Smooth muscle cell (in vitro differentiated cells): ENCODE results near the gene MRPS30. TPM values are rescaled to one million over a fixed set of nuclear protein-coding genes. Genes with fewer than 3 reads are reported as not detected.

Source experiments
- DNase-seq: peaks from one replicate; lab custom pipeline; 2025; ENCODE audit not compliant: unreplicated experiment; lab: John Stamatoyannopoulos, UW
- H2AFZ ChIP-seq: fragments of 200-600 bp; sonication (generic); 2 replicates; pipeline ENCODE4 v1.6.0; 2016; ENCODE audit warnings: antibody characterized with exemption, low read depth, mild to moderate bottlenecking
- H3F3A ChIP-seq: fragments of 200-600 bp; sonication (generic); 2 replicates; pipeline ENCODE4 v1.6.0; 2017; ENCODE audit warnings: antibody characterized with exemption, low read depth
- H3K27ac ChIP-seq: fragments of 200-600 bp; sonication (generic); 2 replicates; pipeline ENCODE4 v1.5.1; 2016; ENCODE audit warnings: low read depth, mild to moderate bottlenecking
- H3K27me3 ChIP-seq: fragments of 200-600 bp; sonication (generic); 2 replicates; pipeline ENCODE4 v1.6.1; 2016; ENCODE audit warnings: low read depth, mild to moderate bottlenecking
- H3K36me3 ChIP-seq: fragments of 200-600 bp; sonication (generic); 2 replicates; pipeline ENCODE4 v1.5.1; 2016; ENCODE audit warnings: low read depth
- H3K4me1 ChIP-seq: fragments of 200-600 bp; sonication (generic); 2 replicates; pipeline ENCODE4 v1.5.1; 2016; ENCODE audit warnings: low read depth
- H3K4me2 ChIP-seq: fragments of 200-600 bp; sonication (generic); 2 replicates; pipeline ENCODE4 v1.6.0; 2016; ENCODE audit warnings: mild to moderate bottlenecking
- H3K4me3 ChIP-seq: fragments of 200-600 bp; sonication (generic); 2 replicates; pipeline ENCODE4 v1.5.1; 2016; ENCODE audit warnings: mild to moderate bottlenecking
- H3K79me2 ChIP-seq: fragments of 200-600 bp; sonication (generic); 2 replicates; pipeline ENCODE4 v1.6.0; 2016; ENCODE audit warnings: low read depth, mild to moderate bottlenecking
- H3K9ac ChIP-seq: fragments of 200-600 bp; sonication (generic); 2 replicates; pipeline ENCODE4 v1.6.0; 2016; ENCODE audit warnings: low read depth
- H3K9me3 ChIP-seq: fragments of 200-600 bp; sonication (generic); replicated peaks from 2 replicates; pipeline ENCODE4 v1.5.1; 2016; ENCODE audit warnings: low read depth
- H4K20me1 ChIP-seq: fragments of 200-600 bp; sonication (generic); 2 replicates; pipeline ENCODE4 v1.6.0; 2016; ENCODE audit warnings: low read depth
- whole genome bisulfite sequencing: methylation state at CpG from one replicate; pipeline ENCODE4 v1.1.7; 2016; ENCODE audit warnings: low lambda C conversion rate; 5-methylcytosine and 5-hydroxymethylcytosine counted together
- polyA plus RNA-seq: library from polyadenylated mRNA; unstranded; fragments of >200 nt; fragmentation: Nextera tagmentation; extraction: Ambion mirVana; gene quantifications from 2 replicates; pipeline ENCODE4 v1.2.1, GENCODE V29; 2016
- total RNA-seq: library from RNA; depleted of rRNA; stranded (reverse); fragments of >200 nt; gene quantifications from 2 replicates; pipeline ENCODE4 v1.2.3, GENCODE V29; 2014
- TF ChIP-seq, protein P1 (sequence below): fragments of 200-600 bp; sonication (generic); IDR thresholded peaks from 2 replicates; pipeline ENCODE4 v1.5.1; 2017; ENCODE audit warnings: borderline replicate concordance, mild to moderate bottlenecking, antibody characterized with exemption; ENCODE audit not compliant: insufficient read depth, poor library complexity, severe bottlenecking

Gene MRPS30
- total and polyA plus RNA-seq, 2 experiments from 2014 or later: 25.6 to 58.5 TPM

DNA sequence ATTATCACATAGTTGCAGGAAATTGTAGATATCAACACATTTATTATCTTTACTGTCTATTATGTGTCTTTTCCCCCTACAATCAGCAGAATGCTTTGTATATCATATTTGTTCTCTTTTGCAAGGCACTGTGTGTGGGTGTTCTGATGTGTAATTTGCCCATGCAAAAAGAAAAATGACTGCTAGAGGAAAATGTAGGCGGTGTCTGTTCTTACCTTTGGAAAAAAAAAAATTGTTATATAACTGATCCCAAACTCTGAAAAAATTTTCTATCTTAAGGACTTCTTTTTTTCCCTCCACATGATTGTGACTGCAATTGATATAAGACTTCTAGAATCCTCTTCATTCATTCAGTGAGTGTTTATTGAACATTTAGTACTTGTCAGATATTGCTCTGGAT lies 24.5 kb downstream of the MRPS30 start:
- no peaks in the 10 kb centered on the region for H4K20me1 ChIP-seq
- no peaks in the 10 kb centered on the region for H3K9me3 ChIP-seq
- TF ChIP-seq, protein P1, sequence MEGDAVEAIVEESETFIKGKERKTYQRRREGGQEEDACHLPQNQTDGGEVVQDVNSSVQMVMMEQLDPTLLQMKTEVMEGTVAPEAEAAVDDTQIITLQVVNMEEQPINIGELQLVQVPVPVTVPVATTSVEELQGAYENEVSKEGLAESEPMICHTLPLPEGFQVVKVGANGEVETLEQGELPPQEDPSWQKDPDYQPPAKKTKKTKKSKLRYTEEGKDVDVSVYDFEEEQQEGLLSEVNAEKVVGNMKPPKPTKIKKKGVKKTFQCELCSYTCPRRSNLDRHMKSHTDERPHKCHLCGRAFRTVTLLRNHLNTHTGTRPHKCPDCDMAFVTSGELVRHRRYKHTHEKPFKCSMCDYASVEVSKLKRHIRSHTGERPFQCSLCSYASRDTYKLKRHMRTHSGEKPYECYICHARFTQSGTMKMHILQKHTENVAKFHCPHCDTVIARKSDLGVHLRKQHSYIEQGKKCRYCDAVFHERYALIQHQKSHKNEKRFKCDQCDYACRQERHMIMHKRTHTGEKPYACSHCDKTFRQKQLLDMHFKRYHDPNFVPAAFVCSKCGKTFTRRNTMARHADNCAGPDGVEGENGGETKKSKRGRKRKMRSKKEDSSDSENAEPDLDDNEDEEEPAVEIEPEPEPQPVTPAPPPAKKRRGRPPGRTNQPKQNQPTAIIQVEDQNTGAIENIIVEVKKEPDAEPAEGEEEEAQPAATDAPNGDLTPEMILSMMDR: no peak
- H3K27me3 ChIP-seq: no peaks in the 10 kb centered on the region
- no peak overlapping the region for H3K27ac ChIP-seq
- H3K4me2 ChIP-seq: no peak overlapping the region
- no peak for DNase-seq
- no peaks in the 10 kb centered on the region for H3F3A ChIP-seq
- H3K9ac ChIP-seq: no peak overlapping the region
- H3K4me3 ChIP-seq: no peak overlapping the region
- no peak overlapping the region for H2AFZ ChIP-seq
- H3K4me1 ChIP-seq: no peaks in the 10 kb centered on the region
- 100% methylated on average over 1 of the region's 1 CpG for WGBS
- no peaks in the 10 kb centered on the region for H3K79me2 ChIP-seq
- H3K36me3 ChIP-seq: no peaks in the 10 kb centered on the region

DNA sequence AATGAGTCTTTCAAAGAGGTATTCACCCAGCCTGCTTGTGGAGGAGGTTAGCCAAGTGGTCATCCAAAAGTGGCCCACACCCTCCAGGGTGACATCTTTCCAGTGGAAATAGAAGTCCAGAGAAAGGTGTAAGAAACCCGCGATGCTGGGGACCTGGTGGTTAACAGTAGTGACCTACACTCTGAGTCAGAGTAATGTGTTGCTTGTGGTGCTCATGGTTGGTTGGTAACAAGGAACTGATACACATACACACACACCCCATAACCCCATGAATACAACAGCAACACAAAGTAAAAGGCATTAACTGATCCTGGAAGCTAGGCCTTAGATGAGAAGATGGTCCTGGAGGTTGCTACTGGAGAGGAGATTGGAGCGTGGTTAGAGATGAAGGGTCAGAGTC lies 26.9 kb downstream of the MRPS30 start:
- Histone ChIP-seq H3K79me2 (no peaks in the 10 kb centered on the region), H3K4me3 (no peak overlapping the region), H3K9me3 (no peaks in the 10 kb centered on the region), H3K27me3 (no peaks in the 10 kb centered on the region), H3K36me3 (no peaks in the 10 kb centered on the region), H2AFZ (no peak overlapping the region), H3F3A (no peaks in the 10 kb centered on the region), H3K9ac (no peak overlapping the region), H3K27ac (no peak overlapping the region), H3K4me2 (no peak overlapping the region), H3K4me1 (no peaks in the 10 kb centered on the region), H4K20me1 (no peaks in the 10 kb centered on the region)
- no peak for DNase-seq
- WGBS: 95% methylated on average over 3 of the region's 3 CpGs
- TF ChIP-seq, protein P1: no peak

DNA sequence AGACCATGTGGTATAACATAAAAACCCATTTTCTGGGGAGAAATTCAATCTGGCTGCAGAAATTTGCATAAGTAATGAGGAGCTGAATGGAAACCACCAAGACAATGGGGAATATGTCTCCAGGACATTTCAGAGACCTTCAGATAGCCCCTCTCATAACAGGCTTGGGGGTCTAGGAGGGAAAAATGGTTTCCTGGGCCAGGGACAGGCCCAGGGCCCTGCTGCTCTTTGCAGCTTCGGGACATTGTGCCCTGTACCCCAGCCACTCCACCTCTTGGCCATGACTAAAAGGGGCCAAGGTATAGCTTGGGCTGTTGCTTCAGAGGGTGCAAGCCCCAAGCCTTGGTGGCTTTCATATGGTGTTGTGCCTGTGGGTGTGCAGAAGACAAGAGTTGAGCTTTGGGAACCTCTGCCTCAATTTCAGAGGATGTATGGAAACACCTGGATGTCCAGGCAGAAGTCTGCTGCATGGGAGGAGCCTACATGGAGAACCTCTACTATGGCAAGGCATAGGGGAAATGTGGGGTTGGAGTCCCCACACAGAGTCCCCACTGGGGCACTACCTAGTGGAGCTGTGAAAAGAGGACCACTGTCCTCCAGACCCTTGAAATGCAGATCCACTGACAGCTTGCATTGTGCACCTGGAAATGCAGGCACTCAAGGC lies 30.4 kb downstream of the MRPS30 start:
- H3K9ac ChIP-seq: no peak overlapping the region
- H3K4me3 ChIP-seq: no peak overlapping the region
- no peaks in the 10 kb centered on the region for H3K36me3 ChIP-seq
- no peaks in the 10 kb centered on the region for H3K4me1 ChIP-seq
- no peak overlapping the region for H3K27ac ChIP-seq
- DNase-seq: no peak
- TF ChIP-seq, protein P1: no peak
- no peaks in the 10 kb centered on the region for H3K27me3 ChIP-seq
- H3K9me3 ChIP-seq: no peaks in the 10 kb centered on the region
- H3K79me2 ChIP-seq: no peaks in the 10 kb centered on the region
- H4K20me1 ChIP-seq: no peaks in the 10 kb centered on the region
- no peak overlapping the region for H2AFZ ChIP-seq
- no peaks in the 10 kb centered on the region for H3F3A ChIP-seq
- 100% methylated on average over 1 of the region's 1 CpG for WGBS
- no peak overlapping the region for H3K4me2 ChIP-seq

DNA sequence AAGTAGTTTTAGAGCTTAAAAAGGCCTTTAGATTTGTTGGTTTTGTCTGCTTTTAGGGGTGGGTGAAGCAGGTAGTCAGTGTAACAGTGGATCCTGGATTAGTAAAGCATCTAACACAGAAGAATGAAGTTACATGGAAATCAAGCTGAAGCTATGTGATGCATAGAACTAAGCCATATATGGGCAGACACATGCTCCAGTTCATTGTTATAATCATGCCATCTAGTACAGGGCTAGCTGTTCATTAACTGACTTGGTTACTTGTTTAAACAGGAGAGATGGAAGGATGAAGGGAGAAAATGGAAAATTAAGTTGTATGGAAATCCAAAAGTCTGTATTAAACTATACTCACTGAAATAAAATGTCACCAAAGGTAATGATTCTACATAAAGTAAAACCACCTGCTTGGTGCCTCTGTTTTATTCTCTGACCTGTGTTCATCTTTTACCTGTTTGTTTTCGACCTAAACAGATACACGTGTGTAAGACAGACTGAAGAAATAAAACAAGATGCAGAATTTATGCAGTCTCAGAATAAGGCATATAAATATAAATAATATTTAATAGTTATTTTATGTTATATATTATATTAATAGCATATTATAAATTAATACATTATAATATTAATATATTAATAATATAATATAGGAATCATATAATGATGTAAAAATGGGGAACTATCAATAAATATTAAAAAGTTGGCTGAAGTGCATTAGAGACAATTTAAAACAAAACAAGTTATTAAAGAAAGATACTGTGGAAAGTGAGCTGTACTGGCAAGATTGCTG lies 33.9 kb downstream of the MRPS30 start:
- H4K20me1 ChIP-seq: no peaks in the 10 kb centered on the region
- no peaks in the 10 kb centered on the region for H3K27me3 ChIP-seq
- H2AFZ ChIP-seq: no peak overlapping the region

More for the DNA sequence above, 33.9 kb downstream of the MRPS30 start:
- Histone ChIP-seq H3F3A (no peaks in the 10 kb centered on the region), H3K27ac (no peak overlapping the region), H3K4me2 (no peak overlapping the region), H3K9me3 (no peaks in the 10 kb centered on the region), H3K9ac (no peak overlapping the region), H3K4me1 (no peaks in the 10 kb centered on the region), H3K36me3 (no peaks in the 10 kb centered on the region), H3K4me3 (no peak overlapping the region), H3K79me2 (no peaks in the 10 kb centered on the region)
- no peak for DNase-seq
- TF ChIP-seq, protein P1: no peak
- WGBS: 92% methylated on average over 2 of the region's 2 CpGs
